H1 (cell line): Measurements from ENCODE around the gene LCT. TPM values are rescaled to one million over a fixed set of nuclear protein-coding genes. Genes with fewer than 3 reads are reported as not detected.
"Not testable (repeated sequence)": the region's sequence is repeated elsewhere in the genome, so short reads cannot be mapped to it uniquely, and the experiment has no call there.

ENCODE experiments used
- CTCF ChIA-PET: fragments of 300-600 bp; sonication (Branson Sonifier 250); formaldehyde crosslinking; loops from one replicate; lab custom pipeline; 2021; ENCODE audit not compliant: partially characterized antibody; lab: Charles Lee
- POLR2A ChIA-PET: fragments of 300-600 bp; sonication (Branson Sonifier 250); formaldehyde crosslinking; loops from one replicate; lab custom pipeline; 2021; ENCODE audit warnings: inconsistent platforms; ENCODE audit not compliant: partially characterized antibody; lab: Charles Lee
- DNase-seq, 2 experiments: peaks; one replicate each; pipeline versions ENCODE4 v3.0.0 to v3.0.0-alpha.2; 2010 to 2022; ENCODE audit warnings: low spot score in 2 of 2, low read depth in 1 of 2, mixed read lengths in 1 of 2
- FAIRE-seq: peaks from 2 replicates; lab custom pipeline; 2011; peaks lifted over from hg19 to GRCh38; lab: Jason Lieb, UNC
- H2AFZ ChIP-seq: 2 replicates; pipeline ENCODE4 v1.8.1; 2012; ENCODE audit warnings: low read length, inconsistent platforms
- H2AK5ac ChIP-seq: 2 replicates; pipeline ENCODE4 v1.6.1; 2013; ENCODE audit warnings: low read depth, low read length
- H2BK120ac ChIP-seq: replicated peaks from 2 replicates; pipeline ENCODE3; 2013; ENCODE audit warnings: low read depth, low read length, inconsistent platforms
- H2BK12ac ChIP-seq: 2 replicates; pipeline ENCODE4 v1.6.1; 2013; ENCODE audit warnings: low read depth, low read length
- H2BK15ac ChIP-seq: 2 replicates; pipeline ENCODE4 v1.6.1; 2013; ENCODE audit warnings: low read length
- H2BK20ac ChIP-seq: 2 replicates; pipeline ENCODE4 v1.6.1; 2013; ENCODE audit warnings: low read length
- H2BK5ac ChIP-seq: 2 replicates; pipeline ENCODE4 v1.6.1; 2013; ENCODE audit warnings: low read depth, low read length
- H3K14ac ChIP-seq: 2 replicates; pipeline ENCODE4 v1.6.1; 2013; ENCODE audit warnings: inconsistent platforms; ENCODE audit not compliant: insufficient read length
- H3K18ac ChIP-seq: 2 replicates; pipeline ENCODE4 v1.6.1; 2013; ENCODE audit warnings: low read length; ENCODE audit errors: extremely low read depth
- H3K23ac ChIP-seq: 2 replicates; pipeline ENCODE4 v1.6.1; 2013; ENCODE audit warnings: inconsistent platforms; ENCODE audit not compliant: insufficient read length
- H3K23me2 ChIP-seq: 2 replicates; pipeline ENCODE4 v1.6.1; 2013; ENCODE audit warnings: low read depth, low read length
- H3K27ac ChIP-seq: 2 replicates; pipeline ENCODE4 v1.6.1; 2011; ENCODE audit warnings: low read depth, low read length, inconsistent platforms
- H3K27me3 ChIP-seq, 4 experiments: replicated peaks in 1 of 4; 1 replicate in 1 of 4; 2 replicates in 3 of 4; pipeline versions ENCODE4 v1.6.1 to v1.8.1; 2011 to 2013; ENCODE audit warnings: low read length in 3 of 4, mild to moderate bottlenecking in 3 of 4, inconsistent platforms in 2 of 4, mixed read lengths in 2 of 4, moderate library complexity in 1 of 4; ENCODE audit not compliant: control insufficient read depth in 3 of 4, insufficient read depth in 3 of 4; ENCODE audit errors: extremely low read depth in 1 of 4
- H3K36me3 ChIP-seq, 4 experiments: 2 replicates each; pipeline versions ENCODE4 v1.6.1 to v1.8.1; 2011 to 2013; ENCODE audit warnings: mild to moderate bottlenecking in 4 of 4, low read length in 3 of 4, moderate library complexity in 2 of 4, control low read depth in 1 of 4, inconsistent platforms in 1 of 4; ENCODE audit not compliant: insufficient read depth in 4 of 4, control insufficient read depth in 2 of 4
- H3K4ac ChIP-seq: replicated peaks from 2 replicates; pipeline ENCODE3; 2013; ENCODE audit warnings: low read length, low read depth, mixed read lengths, inconsistent platforms; ENCODE audit not compliant: insufficient read length
- H3K4me1 ChIP-seq, 4 experiments: replicated peaks in 1 of 4; 1 replicate in 1 of 4; 2 replicates in 3 of 4; pipeline versions ENCODE4 v1.6.1 to v1.8.1; 2011 to 2013; ENCODE audit warnings: low read length in 3 of 4, inconsistent platforms in 2 of 4, mixed read lengths in 1 of 4; ENCODE audit not compliant: insufficient read depth in 4 of 4, control insufficient read depth in 3 of 4
- H3K4me2 ChIP-seq, 2 experiments: 2 replicates each; pipeline versions ENCODE4 v1.6.1 to v1.8.1; 2011 to 2013; ENCODE audit warnings: low read depth in 2 of 2, low read length in 2 of 2, control low read depth in 1 of 2, inconsistent platforms in 1 of 2, mild to moderate bottlenecking in 1 of 2; ENCODE audit not compliant: insufficient read depth in 1 of 2
- H3K4me3 ChIP-seq, 4 experiments: fragments of 200-600, 300-600 bp in 1 of 4; sonication (generic), shearing (Covaris generic), sonication (Bioruptor Twin) in 1 of 4; 2 replicates each; pipeline versions ENCODE4 v1.5.1 to v1.8.1; 2011 to 2016; ENCODE audit warnings: low read length in 4 of 4, low read depth in 3 of 4, control low read depth in 2 of 4, inconsistent platforms in 2 of 4, mild to moderate bottlenecking in 2 of 4, mixed read lengths in 1 of 4, moderate library complexity in 1 of 4; ENCODE audit not compliant: insufficient read depth in 2 of 4; ENCODE audit errors: extremely low read depth in 1 of 4
- H3K56ac ChIP-seq: replicated peaks from 2 replicates; pipeline ENCODE3; 2013; ENCODE audit warnings: low read depth, mild to moderate bottlenecking, mixed read lengths, low read length, inconsistent platforms; ENCODE audit not compliant: insufficient read length
- H3K79me1 ChIP-seq: 2 replicates; pipeline ENCODE4 v1.6.1; 2013; ENCODE audit warnings: low read depth, low read length, control low read depth
- H3K79me2 ChIP-seq, 2 experiments: 2 replicates each; pipeline versions ENCODE4 v1.6.1 to v1.8.1; 2012 to 2013; ENCODE audit warnings: low read length in 2 of 2, mild to moderate bottlenecking in 2 of 2, inconsistent platforms in 1 of 2; ENCODE audit not compliant: insufficient read depth in 2 of 2, control insufficient read depth in 1 of 2
- H3K9ac ChIP-seq, 4 experiments: replicated peaks in 1 of 4; 1 replicate in 1 of 4; 2 replicates in 3 of 4; pipeline versions ENCODE4 v1.6.1 to v1.8.1; 2011 to 2013; ENCODE audit warnings: low read depth in 3 of 4, low read length in 3 of 4, control low read depth in 2 of 4, mild to moderate bottlenecking in 2 of 4, moderate library complexity in 2 of 4, inconsistent platforms in 1 of 4; ENCODE audit errors: extremely low read depth in 1 of 4
- H3K9me3 ChIP-seq, 2 experiments: 2 replicates each; pipeline versions ENCODE4 v1.6.1 to v1.8.1; 2012 to 2013; ENCODE audit warnings: mild to moderate bottlenecking in 2 of 2, moderate library complexity in 2 of 2, control low read depth in 1 of 2, inconsistent platforms in 1 of 2, low read depth in 1 of 2, low read length in 1 of 2, mixed read lengths in 1 of 2; ENCODE audit not compliant: insufficient read depth in 2 of 2
- H4K20me1 ChIP-seq, 2 experiments: replicated peaks in 1 of 2; 2 replicates each; pipeline versions ENCODE3 to v1.8.1; 2011 to 2013; ENCODE audit warnings: inconsistent platforms in 2 of 2, low read length in 2 of 2, mild to moderate bottlenecking in 1 of 2; ENCODE audit not compliant: insufficient read depth in 2 of 2, control insufficient read depth in 1 of 2
- H4K5ac ChIP-seq: 2 replicates; pipeline ENCODE4 v1.6.1; 2013; ENCODE audit warnings: low read length, low read depth, mixed read lengths, inconsistent platforms; ENCODE audit not compliant: insufficient read length
- H4K8ac ChIP-seq: 2 replicates; pipeline ENCODE4 v1.8.0; 2013; ENCODE audit warnings: mild to moderate bottlenecking, moderate library complexity, low read length, inconsistent platforms; ENCODE audit not compliant: insufficient read depth; ENCODE audit errors: extremely low read depth
- H4K91ac ChIP-seq: replicated peaks from 2 replicates; pipeline ENCODE3; 2013; ENCODE audit warnings: low read length, mixed read lengths, inconsistent platforms; ENCODE audit not compliant: insufficient read length
- WGBS, 2 experiments: shearing (Covaris generic) in 1 of 2; methylation state at CpG; one replicate each; pipeline versions ENCODE4 v1.1.6 to v1.1.7; 2013 to 2015; ENCODE audit warnings: low lambda C conversion rate in 2 of 2, mixed read lengths in 2 of 2, inconsistent platforms in 1 of 2, low coverage in 1 of 2, missing lambda C conversion rate in 1 of 2; ENCODE audit not compliant: insufficient replicate concordance in 2 of 2, insufficient coverage in 1 of 2, insufficient read length in 1 of 2; ENCODE audit errors: extremely low coverage in 1 of 2, missing lambda C conversion rate in 1 of 2; 5-methylcytosine and 5-hydroxymethylcytosine counted together
- polyA plus RNA-seq, 7 experiments: library from polyadenylated mRNA; depleted of rRNA in 3 of 7; stranded (reverse) in 5 of 7; unstranded in 2 of 7; fragments of >200 nt in 5 of 7; fragments of 200-250 nt in 2 of 7; gene quantifications; 1 replicate in 5 of 7; 2 replicates in 1 of 7; 4 replicates in 1 of 7; pipeline versions ENCODE4 v1.2.1 to v1.2.3, GENCODE V29; 2011 to 2013; ENCODE audit warnings: missing spikeins in 2 of 7, mixed read lengths in 2 of 7
- total RNA-seq: library from RNA; stranded (reverse); fragmentation: NEBNext Ultra II Directional; extraction: Animal tissue kit (Norgen Biotek cat#: 25700); gene quantifications from 2 replicates; pipeline ENCODE4 v1.2.1, GENCODE V29; 2021

The LCT gene
- total and polyA plus RNA-seq, 2 of the 8 experiments (the other 6 are each of a cell fraction or from before 2014, with no cell fraction given) = 0.06 TPM; not detected in 1

DNA sequence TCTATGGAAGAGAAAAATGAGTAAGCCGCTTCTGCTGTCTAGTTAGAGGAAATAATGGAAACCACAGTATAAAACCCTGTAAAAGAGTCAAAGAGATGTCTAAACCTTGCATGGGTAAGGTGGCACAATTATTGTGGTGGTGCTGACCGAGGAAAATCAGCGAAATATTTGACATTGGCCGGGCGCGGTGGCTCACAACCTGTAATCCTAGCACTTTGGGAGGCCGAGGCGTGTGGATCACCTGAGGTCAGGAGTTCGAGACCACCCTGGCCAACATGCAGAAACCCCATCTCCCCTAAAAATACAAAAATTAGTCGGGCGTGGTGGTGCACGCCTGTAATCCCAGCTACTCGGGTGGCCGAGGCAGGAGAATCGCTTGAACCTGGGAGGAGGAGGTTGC lies 39.8 kb upstream of the LCT start:
- not testable (repeated sequence) for H3K14ac ChIP-seq, H3K27ac ChIP-seq, H2AK5ac ChIP-seq, H4K5ac ChIP-seq, H3K23me2 ChIP-seq, DNase-seq, H3K9me3 ChIP-seq, H2BK120ac ChIP-seq, H2BK15ac ChIP-seq, H3K27me3 ChIP-seq, H2BK20ac ChIP-seq, H3K23ac ChIP-seq, FAIRE-seq, H2BK5ac ChIP-seq, H3K18ac ChIP-seq, H3K56ac ChIP-seq, H3K4ac ChIP-seq, H2BK12ac ChIP-seq, H3K79me1 ChIP-seq, H4K91ac ChIP-seq
- Histone ChIP-seq H3K79me2 (peaks cover 0 to 38% of the 10 kb centered on the region in 2 experiments), H4K8ac (peak overlapping the region; percentile 72; the same call in 1 of the 2 replicates), H3K4me1 (peaks cover 2 to 12% (median 5%) of the 10 kb centered on the region in 4 experiments; a peak in 6 of 7 replicates), H3K9ac (peak overlapping the region in 1 of 4 experiments; percentile 6; a peak in 1 of 7 replicates), H3K4me2 (peak overlapping the region in 1 of 2 experiments; percentile 86; a peak in 3 of 4 replicates), H3K36me3 (peaks cover 2 to 15% (median 8%) of the 10 kb centered on the region in 4 experiments), H4K20me1 (peaks cover 6 to 15% of the 10 kb centered on the region in 2 experiments), H3K4me3 (peak overlapping the region in 2 of 4 experiments; percentile 87 to 97; a peak in 3 of 8 replicates), H2AFZ (peak overlapping the region; percentile 55; the same call in 1 of the 2 replicates)
- POLR2A ChIA-PET = interaction anchor here (0.7 to 2.2 kb wide), 8 partner anchors 8 to 57 kb away, joined by 3 to 24 read pairs (median 4); no protein-coding TSS in a partner anchor
- CTCF ChIA-PET = interaction anchor here (1.1 kb wide), 1 partner anchor 11 kb away, joined by 3 read pairs; no protein-coding TSS in a partner anchor
- WGBS, 2 experiments = 86% methylated on average over 15 of the region's 15 CpGs; no CpG with 5 or more reads in 1 of the 2 experiments
